Ectodermal cell (in vitro differentiated cells): ENCODE results near the gene SEPTIN1.
"Not testable (repeated sequence)": the region's sequence is repeated elsewhere in the genome, so short reads cannot be mapped to it uniquely, and the experiment has no call there.

Experiments used
- H3K27ac ChIP-seq: 2 replicates; pipeline ENCODE4 v1.7.0; 2013; ENCODE audit warnings: mild to moderate bottlenecking, low read depth, low read length; ENCODE audit not compliant: insufficient read depth, poor library complexity, severe bottlenecking
- H3K27me3 ChIP-seq: 2 replicates; pipeline ENCODE4 v1.7.0; 2013; ENCODE audit warnings: mild to moderate bottlenecking, low read length; ENCODE audit not compliant: insufficient read depth, control insufficient read depth, poor library complexity, severe bottlenecking
- H3K36me3 ChIP-seq: one replicate; pipeline ENCODE4 v1.7.0; 2013; ENCODE audit warnings: low read length; ENCODE audit not compliant: control insufficient read depth, insufficient read depth
- H3K4me1 ChIP-seq: one replicate; pipeline ENCODE4 v1.7.0; 2013; ENCODE audit warnings: low read length; ENCODE audit not compliant: control insufficient read depth, insufficient read depth
- H3K4me3 ChIP-seq: 2 replicates; pipeline ENCODE4 v1.7.0; 2013; ENCODE audit warnings: low read depth, low read length, control low read depth; ENCODE audit not compliant: insufficient read depth
- H3K9me3 ChIP-seq: 2 replicates; pipeline ENCODE4 v1.7.0; 2013; ENCODE audit warnings: mild to moderate bottlenecking, low read length, moderate library complexity; ENCODE audit not compliant: control insufficient read depth
- WGBS, 2 experiments: methylation state at CpG; one replicate each; pipeline ENCODE4 v1.1.7; 2013; ENCODE audit warnings: missing lambda C conversion rate in 2 of 2; 5-methylcytosine and 5-hydroxymethylcytosine counted together

Gene SEPTIN1

GRCh38 chr16:30401768-30402425 is 19.5 kb upstream of the SEPTIN1 start:
- H3K27ac ChIP-seq, result no peak overlapping the region
- 90% methylated on average over 8 of the region's 8 CpGs for WGBS, 2 experiments
- peaks cover 14% of the 10 kb centered on the region for H3K36me3 ChIP-seq
- peaks cover 27% of the 10 kb centered on the region for H3K4me1 ChIP-seq
- H3K27me3 ChIP-seq, result no peaks in the 10 kb centered on the region
- H3K4me3 ChIP-seq, result no peak overlapping the region
- no peaks in the 10 kb centered on the region for H3K9me3 ChIP-seq

GRCh38 chr16:30399435-30400186 is 17.2 kb upstream of the SEPTIN1 start:
- H3K27ac ChIP-seq, result peak overlapping the region; percentile 99
- no peaks in the 10 kb centered on the region for H3K9me3 ChIP-seq
- 23 to 25% methylated on average over 12 of the region's 12 CpGs for WGBS, 2 experiments
- peaks cover 33% of the 10 kb centered on the region for H3K4me1 ChIP-seq
- H3K27me3 ChIP-seq, result no peaks in the 10 kb centered on the region
- peak overlapping the region; percentile 35 for H3K4me3 ChIP-seq
- peaks cover 14% of the 10 kb centered on the region for H3K36me3 ChIP-seq

- H3K4me3 ChIP-seq, result peak overlapping the region; percentile 35
- no peaks in the 10 kb centered on the region for H3K27me3 ChIP-seq
- peak overlapping the region; percentile 32 for H3K27ac ChIP-seq
- no peaks in the 10 kb centered on the region for H3K9me3 ChIP-seq
- H3K36me3 ChIP-seq, result peaks cover 14% of the 10 kb centered on the region
- 89% methylated on average over 23 of the region's 23 CpGs for WGBS, 2 experiments
- H3K4me1 ChIP-seq, result peaks cover 33% of the 10 kb centered on the region
These were observed 16.5 kb upstream of the SEPTIN1 start for GRCh38 chr16:30398661-30399434.

GRCh38 chr16:30397776-30398660 is 15.7 kb upstream of the SEPTIN1 start:
- Histone ChIP-seq H3K36me3 (peaks cover 14% of the 10 kb centered on the region), H3K9me3 (no peaks in the 10 kb centered on the region), H3K27ac (no peak overlapping the region), H3K27me3 (no peaks in the 10 kb centered on the region), H3K4me1 (peaks cover 37% of the 10 kb centered on the region), H3K4me3 (no peak overlapping the region)
- WGBS, 2 experiments, result 95% methylated on average over 42 of the region's 42 CpGs

- no peak overlapping the region for H3K27ac ChIP-seq
- H3K36me3 ChIP-seq, result peaks cover 14% of the 10 kb centered on the region
- H3K9me3 ChIP-seq, result no peaks in the 10 kb centered on the region
- H3K4me3 ChIP-seq, result no peak overlapping the region
- H3K4me1 ChIP-seq, result peaks cover 37% of the 10 kb centered on the region
- H3K27me3 ChIP-seq, result no peaks in the 10 kb centered on the region
- WGBS, 2 experiments, result 91 to 95% methylated on average over 4 of the region's 4 CpGs
These were observed 14.7 kb upstream of the SEPTIN1 start for GRCh38 chr16:30397056-30397455.

GRCh38 chr16:30396627-30397026 is 14.3 kb upstream of the SEPTIN1 start:
- H3K9me3 ChIP-seq, H3K27me3 ChIP-seq, H3K27ac ChIP-seq: not testable (repeated sequence)
- H3K4me3 ChIP-seq, result peak overlapping the region; percentile 96
- H3K36me3 ChIP-seq, result peaks cover 14% of the 10 kb centered on the region
- H3K4me1 ChIP-seq, result peaks cover 37% of the 10 kb centered on the region
- 87 to 90% methylated on average over 4 of the region's 4 CpGs for WGBS, 2 experiments

- H3K27me3 ChIP-seq, result no peaks in the 10 kb centered on the region
- peak overlapping the region; percentile 99 for H3K27ac ChIP-seq
- H3K36me3 ChIP-seq, result peaks cover 14% of the 10 kb centered on the region
- WGBS, 2 experiments, result 17 to 18% methylated on average over 12 of the region's 13 CpGs
- no peaks in the 10 kb centered on the region for H3K9me3 ChIP-seq
- H3K4me1 ChIP-seq, result peaks cover 37% of the 10 kb centered on the region
- H3K4me3 ChIP-seq, result peak overlapping the region; percentile 96
These were observed 13.7 kb upstream of the SEPTIN1 start for GRCh38 chr16:30395992-30396585.

- peak within 1 kb of the TSS; percentile 99 for H3K27ac ChIP-seq
- peak within 1 kb of the TSS; percentile 96 for H3K4me3 ChIP-seq
- H3K36me3 ChIP-seq, result peaks cover 14% of the 10 kb centered on the region
- H3K9me3 ChIP-seq, result no peaks in the 10 kb centered on the region
- peaks cover 37% of the 10 kb centered on the region for H3K4me1 ChIP-seq
- no peaks in the 10 kb centered on the region for H3K27me3 ChIP-seq
- WGBS, 2 experiments, result 0% methylated on average over 103 of the region's 103 CpGs
These were observed 13.0 kb upstream of the SEPTIN1 start, which contains the start of gene ZNF48 for GRCh38 chr16:30395155-30395991. Gene ZNF48, plus strand, starts transcription at chr16:30395420. Its CDS starts 375 bp downstream, at chr16:30395795.
